Measurements from ENCODE around the gene MTHFD1L.

- no peak for TF ChIP-seq CTCF (conservative IDR thresholded peaks at IDR 0.05)
- TF ChIP-seq ZFX (IDR thresholded peaks at IDR 0.05): no peak
Observed at GRCh38 chr6:150899231-150899630, 33.7 kb downstream of the MTHFD1L start.

All from C4-2B (cell line).